Colonic mucosa (tissue), 4 donors: ENCODE measurements around the gene ATXN7. TPM values are rescaled to one million over a fixed set of nuclear protein-coding genes. Genes with fewer than 3 reads are reported as not detected.
A peak's percentile ranks its signal among the peaks of the same experiment; 100 is the strongest.

Source experiments
- DNase-seq: peaks from one replicate; pipeline ENCODE4 v3.0.0-alpha.2; 2020
- H3K27ac ChIP-seq: fragments of 200-600 bp; one replicate; pipeline ENCODE4 v1.8.0; 2021
- H3K27me3 ChIP-seq: fragments of 200-600 bp; one replicate; pipeline ENCODE4 v1.8.0; 2021
- H3K36me3 ChIP-seq: fragments of 200-600 bp; one replicate; pipeline ENCODE4 v1.8.0; 2021
- H3K4me1 ChIP-seq: fragments of 200-600 bp; one replicate; pipeline ENCODE4 v1.8.0; 2021; ENCODE audit warnings: mild to moderate bottlenecking
- H3K4me3 ChIP-seq: fragments of 200-600 bp; one replicate; pipeline ENCODE4 v1.8.0; 2021
- H3K9ac ChIP-seq, 2 donors: one replicate each; pipeline ENCODE4 v1.7.0; 2013; ENCODE audit warnings: control low read depth in 2 of 2, low read depth in 2 of 2, low read length in 2 of 2
- H3K9me3 ChIP-seq: fragments of 200-600 bp; one replicate; pipeline ENCODE4 v1.8.0; 2021
- intact Hi-C: fragments of 100-400 bp; cut with DNase I; formaldehyde crosslinking; loops from one replicate; pipeline ENCODE4 v1.14.1; 2022
- total RNA-seq, 2 donors: library from RNA; stranded (reverse); fragmentation: NEBNext Ultra II Directional in 1 of 2; extraction: Animal tissue kit (Norgen Biotek cat#: 25700) in 1 of 2; gene quantifications; one replicate each; pipeline ENCODE4 v1.2.1, GENCODE V29; 2021
- TF ChIP-seq, protein P1 (sequence below): fragments of 200-600 bp; IDR thresholded peaks from one replicate; pipeline ENCODE4 v1.8.0; 2022; ENCODE audit warnings: antibody characterized with exemption, mild to moderate bottlenecking
- donor health status: healthy.
- donor health status: DM: no; HTN: no; CAD: no.
- donor health status: DM: no; HTN: no; CAD: no.

The ATXN7 gene
- total RNA-seq, 2 donors from 2014 or later = 22.9 to 31.6 TPM

DNA sequence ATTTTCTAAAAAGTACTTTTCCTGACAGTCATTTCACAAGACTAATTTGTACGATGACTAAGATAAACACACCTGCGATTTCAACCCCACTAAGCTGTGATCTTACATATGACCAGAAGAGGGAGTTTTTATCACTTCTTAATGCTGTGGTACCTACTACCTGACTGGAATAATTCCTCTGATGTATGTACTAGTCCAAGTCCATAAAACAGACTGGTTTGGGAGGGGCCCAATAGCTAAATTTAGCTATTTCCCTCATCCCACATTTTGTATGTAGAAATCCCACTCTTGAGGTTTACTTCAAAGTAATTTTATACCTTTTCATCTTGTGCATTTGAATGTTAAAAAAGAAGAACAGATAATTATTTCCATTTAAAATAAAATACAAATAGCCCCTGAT, 98.2 kb downstream of the ATXN7 start:
- no peak overlapping the region for H3K27ac ChIP-seq
- intact Hi-C loops = loop anchor here (2.0 kb wide), 1 partner anchor 33 kb away; no protein-coding TSS in a partner anchor
- no peak overlapping the region for H3K4me3 ChIP-seq
- H3K4me1 ChIP-seq = peaks cover 4% of the 10 kb centered on the region
- TF ChIP-seq, protein P1, sequence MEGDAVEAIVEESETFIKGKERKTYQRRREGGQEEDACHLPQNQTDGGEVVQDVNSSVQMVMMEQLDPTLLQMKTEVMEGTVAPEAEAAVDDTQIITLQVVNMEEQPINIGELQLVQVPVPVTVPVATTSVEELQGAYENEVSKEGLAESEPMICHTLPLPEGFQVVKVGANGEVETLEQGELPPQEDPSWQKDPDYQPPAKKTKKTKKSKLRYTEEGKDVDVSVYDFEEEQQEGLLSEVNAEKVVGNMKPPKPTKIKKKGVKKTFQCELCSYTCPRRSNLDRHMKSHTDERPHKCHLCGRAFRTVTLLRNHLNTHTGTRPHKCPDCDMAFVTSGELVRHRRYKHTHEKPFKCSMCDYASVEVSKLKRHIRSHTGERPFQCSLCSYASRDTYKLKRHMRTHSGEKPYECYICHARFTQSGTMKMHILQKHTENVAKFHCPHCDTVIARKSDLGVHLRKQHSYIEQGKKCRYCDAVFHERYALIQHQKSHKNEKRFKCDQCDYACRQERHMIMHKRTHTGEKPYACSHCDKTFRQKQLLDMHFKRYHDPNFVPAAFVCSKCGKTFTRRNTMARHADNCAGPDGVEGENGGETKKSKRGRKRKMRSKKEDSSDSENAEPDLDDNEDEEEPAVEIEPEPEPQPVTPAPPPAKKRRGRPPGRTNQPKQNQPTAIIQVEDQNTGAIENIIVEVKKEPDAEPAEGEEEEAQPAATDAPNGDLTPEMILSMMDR = peak; percentile 56
- no peak overlapping the region for H3K9ac ChIP-seq
- no peak for DNase-seq
- no peaks in the 10 kb centered on the region for H3K9me3 ChIP-seq
- H3K36me3 ChIP-seq = no peaks in the 10 kb centered on the region
- H3K27me3 ChIP-seq = no peaks in the 10 kb centered on the region

DNA sequence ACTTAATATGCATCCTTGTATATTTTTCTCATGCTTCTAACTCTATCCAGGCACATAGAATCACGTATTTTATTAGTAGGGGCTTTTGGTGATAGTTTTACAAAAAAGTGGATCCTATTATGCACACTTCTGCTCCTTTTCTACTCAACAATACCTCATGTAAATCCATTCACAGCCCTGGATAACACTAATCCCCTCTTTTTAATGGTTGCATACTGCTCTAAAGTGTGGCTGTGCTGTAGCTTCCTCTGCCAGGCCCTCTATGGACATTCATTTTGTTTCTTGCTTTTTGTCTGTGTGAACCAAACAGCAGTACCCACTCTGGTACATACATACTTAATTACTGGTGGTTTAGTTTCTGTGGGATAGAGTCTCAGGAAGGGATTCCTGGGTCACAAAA, 99.8 kb downstream of the ATXN7 start:
- DNase-seq = no peak
- intact Hi-C loops = no loop called here
- Histone ChIP-seq H3K27me3 (no peaks in the 10 kb centered on the region), H3K4me3 (no peak overlapping the region), H3K9ac (no peak overlapping the region), H3K36me3 (no peaks in the 10 kb centered on the region), H3K9me3 (no peaks in the 10 kb centered on the region), H3K4me1 (peaks cover 9% of the 10 kb centered on the region), H3K27ac (no peak overlapping the region)
- TF ChIP-seq, protein P1 = no peak

DNA sequence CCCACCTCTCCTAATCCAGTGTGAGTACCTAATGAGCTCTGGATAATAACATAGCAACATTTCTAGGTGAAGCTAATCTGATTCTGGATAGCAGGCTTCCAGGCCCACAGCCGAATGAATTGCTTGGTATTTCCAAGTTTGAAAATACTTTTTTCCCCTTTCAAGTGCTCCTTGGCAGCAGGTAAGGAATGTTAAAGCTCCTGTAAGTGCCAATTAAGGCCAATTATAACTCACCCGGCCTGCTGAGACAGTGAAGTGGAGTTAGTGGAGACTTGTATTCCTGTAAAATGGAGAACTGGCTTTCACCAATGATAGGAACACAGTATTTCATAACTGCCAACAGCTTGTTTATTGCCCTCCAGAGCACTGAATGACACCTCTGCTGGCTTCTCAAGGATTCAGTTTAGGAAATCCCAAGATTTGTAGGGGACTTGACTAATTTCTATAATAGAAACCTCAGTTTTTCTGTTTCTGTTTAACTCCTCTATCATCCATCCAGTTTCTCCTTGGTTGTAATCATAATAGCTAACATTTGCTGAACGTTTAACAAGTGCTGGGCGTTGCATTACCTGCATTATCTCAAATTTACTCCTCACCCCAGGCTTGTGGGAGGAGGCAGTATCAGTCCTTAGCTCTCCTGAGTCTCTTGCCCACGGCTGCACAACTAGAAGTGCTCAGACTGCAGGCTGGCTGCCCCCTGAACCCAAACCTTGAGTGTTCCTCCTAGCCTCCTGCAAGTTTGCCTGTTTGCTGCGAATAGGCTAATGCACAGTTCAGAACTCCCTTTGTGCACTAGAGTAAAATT, 101.2 kb downstream of the ATXN7 start:
- peak overlapping the region in 1 of 2 donors; percentile 43 for H3K9ac ChIP-seq
- intact Hi-C loops = no loop called here
- TF ChIP-seq, protein P1 = no peak

DNA sequence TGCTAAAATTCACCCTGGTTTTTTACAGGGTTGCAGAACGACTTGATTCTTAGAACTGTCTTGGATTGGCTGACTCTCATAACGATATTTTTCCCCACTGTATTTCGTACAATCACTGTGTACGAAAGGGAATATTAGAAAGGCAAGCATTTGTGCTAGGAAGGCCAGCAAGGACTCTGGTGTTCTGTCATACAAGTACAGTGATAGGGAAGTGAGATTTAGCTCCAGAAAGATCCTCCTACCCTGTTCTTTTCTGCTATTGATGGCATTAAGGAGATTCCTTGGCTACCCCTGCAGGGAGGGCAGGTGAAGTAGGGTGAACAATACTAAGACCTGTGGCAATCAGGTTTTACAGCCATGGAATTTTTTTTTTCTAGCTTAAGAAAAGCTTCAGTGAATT, 102.3 kb downstream of the ATXN7 start:
- H3K27me3 ChIP-seq = no peaks in the 10 kb centered on the region
- DNase-seq = no peak
- intact Hi-C loops = no loop called here
- H3K27ac ChIP-seq = no peak overlapping the region
- H3K36me3 ChIP-seq = no peaks in the 10 kb centered on the region
- H3K9me3 ChIP-seq = no peaks in the 10 kb centered on the region
- TF ChIP-seq, protein P1 = no peak
- no peak overlapping the region for H3K4me3 ChIP-seq
- peaks cover 19% of the 10 kb centered on the region for H3K4me1 ChIP-seq
- peak overlapping the region in 1 of 2 donors; percentile 21 for H3K9ac ChIP-seq

More for the DNA sequence above, 101.2 kb downstream of the ATXN7 start:
- H3K27ac ChIP-seq = peak overlapping the region; percentile 49
- no peaks in the 10 kb centered on the region for H3K36me3 ChIP-seq
- peaks cover 9% of the 10 kb centered on the region for H3K4me1 ChIP-seq
- no peaks in the 10 kb centered on the region for H3K27me3 ChIP-seq
- peak; percentile 30 for DNase-seq
- no peak overlapping the region for H3K4me3 ChIP-seq
- H3K9me3 ChIP-seq = no peaks in the 10 kb centered on the region

DNA sequence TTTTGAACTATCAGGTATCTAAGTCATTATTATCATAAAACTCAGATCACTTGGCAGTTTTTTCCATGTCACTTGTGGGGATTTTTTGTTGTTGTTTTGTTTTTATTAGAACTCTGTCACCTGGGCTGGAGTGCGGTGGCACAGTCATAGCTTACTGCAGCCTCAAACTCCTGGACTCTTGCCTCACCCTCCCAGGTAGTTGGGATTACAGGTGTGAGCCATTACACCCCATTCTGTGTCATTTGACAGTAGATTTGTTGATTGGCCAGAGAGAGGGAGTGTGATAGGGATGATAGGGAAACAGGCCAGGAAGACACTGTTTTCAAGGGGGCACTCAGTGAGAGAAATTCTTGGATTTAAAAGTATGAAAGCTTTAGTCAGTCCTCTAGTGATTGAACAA, 103.2 kb downstream of the ATXN7 start:
- H3K27me3 ChIP-seq = no peaks in the 10 kb centered on the region
- TF ChIP-seq, protein P1 = no peak
- intact Hi-C loops = no loop called here
- no peaks in the 10 kb centered on the region for H3K9me3 ChIP-seq
- peak overlapping the region in 1 of 2 donors; percentile 3 for H3K9ac ChIP-seq
- peak; percentile 39 for DNase-seq
- peak overlapping the region; percentile 88 for H3K27ac ChIP-seq
- H3K4me1 ChIP-seq = peaks cover 21% of the 10 kb centered on the region
- no peaks in the 10 kb centered on the region for H3K36me3 ChIP-seq
- no peak overlapping the region for H3K4me3 ChIP-seq
